HepG2 (cell line): ENCODE results near the gene METTL26. TPM values are rescaled to one million over a fixed set of nuclear protein-coding genes. Genes with fewer than 3 reads are reported as not detected.
A peak's percentile ranks its signal among the peaks of the same experiment; 100 is the strongest.

Experiments used
- ETV6 ChIP-seq: sonication (generic); formaldehyde crosslinking; conservative IDR thresholded peaks from 2 replicates; pipeline ENCODE4 v1.4.0; 2020; ENCODE audit warnings: missing genetic modification reagents
- FOSL1 ChIP-seq: sonication (generic); formaldehyde crosslinking; IDR thresholded peaks from 2 replicates; pipeline ENCODE4 v1.9.0; 2021; ENCODE audit warnings: missing genetic modification reagents, borderline replicate concordance
- GATAD1 ChIP-seq: IDR thresholded peaks from 2 replicates; pipeline ENCODE4 v1.6.1; 2016; ENCODE audit warnings: missing genetic modification reagents, missing compliant biosample characterization
- HES4 ChIP-seq: sonication (generic); formaldehyde crosslinking; IDR thresholded peaks from 2 replicates; pipeline ENCODE4 v1.9.0; 2021; ENCODE audit warnings: mild to moderate bottlenecking, missing genetic modification reagents, borderline replicate concordance
- HOXA9 ChIP-seq: sonication (generic); formaldehyde crosslinking; IDR thresholded peaks from 2 replicates; pipeline ENCODE4 v1.8.1; 2022; ENCODE audit warnings: missing genetic modification reagents, mild to moderate bottlenecking, moderate library complexity, borderline replicate concordance
- JARID2 ChIP-seq: sonication (generic); formaldehyde crosslinking; IDR thresholded peaks from 2 replicates; pipeline ENCODE4 v1.8.1; 2023; ENCODE audit warnings: missing genetic modification reagents, inconsistent platforms; ENCODE audit not compliant: insufficient replicate concordance
- KLF16 ChIP-seq, 2 experiments: sonication (generic) in 1 of 2; formaldehyde crosslinking in 1 of 2; IDR thresholded peaks; 2 replicates each; pipeline versions ENCODE4 v1.6.1 to v1.8.0; 2016 to 2023; ENCODE audit warnings: missing genetic modification reagents in 2 of 2, missing compliant biosample characterization in 1 of 2
- NAIF1 ChIP-seq: sonication (generic); formaldehyde crosslinking; IDR thresholded peaks from 2 replicates; pipeline ENCODE4 v1.5.0; 2020; ENCODE audit warnings: mild to moderate bottlenecking, missing genetic modification reagents, borderline replicate concordance
- NCOA5 ChIP-seq: sonication (generic); formaldehyde crosslinking; IDR thresholded peaks from 2 replicates; pipeline ENCODE4 v1.4.0; 2020; ENCODE audit warnings: missing genetic modification reagents
- PAX8 ChIP-seq: sonication (generic); formaldehyde crosslinking; IDR thresholded peaks from 2 replicates; pipeline ENCODE4 v1.8.0; 2022; ENCODE audit warnings: mild to moderate bottlenecking, missing genetic modification reagents, borderline replicate concordance
- PHB2 ChIP-seq: fragments of 450-650 bp; IDR thresholded peaks from 2 replicates; pipeline ENCODE4 v1.6.1; 2018; ENCODE audit not compliant: partially characterized antibody
- RXRA ChIP-seq: sonication (generic); formaldehyde crosslinking; IDR thresholded peaks from 2 replicates; pipeline ENCODE4 v1.5.1; 2020; ENCODE audit warnings: missing genetic modification reagents
- SOX6 ChIP-seq, 2 experiments: fragments of 450-650 bp in 1 of 2; sonication (generic) in 1 of 2; formaldehyde crosslinking in 1 of 2; IDR thresholded peaks; 2 replicates each; pipeline versions ENCODE4 v1.4.0 to v1.6.1; 2017 to 2020; ENCODE audit warnings: antibody characterized with exemption in 1 of 2, mild to moderate bottlenecking in 1 of 2, missing genetic modification reagents in 1 of 2
- SP1 ChIP-seq, 2 experiments: fragments of 450-650 bp in 1 of 2; sonication (generic) in 1 of 2; formaldehyde crosslinking in 1 of 2; IDR thresholded peaks; 2 replicates each; pipeline versions ENCODE4 v1.4.0 to v1.6.1; 2016 to 2020; ENCODE audit warnings: missing genetic modification reagents in 1 of 2
- TARDBP ChIP-seq: sonication (generic); formaldehyde crosslinking; IDR thresholded peaks from 2 replicates; pipeline ENCODE4 v1.8.0; 2022; ENCODE audit warnings: mild to moderate bottlenecking, missing genetic modification reagents
- TP53 ChIP-seq: sonication (generic); formaldehyde crosslinking; conservative IDR thresholded peaks from 2 replicates; pipeline ENCODE4 v1.4.0; 2020; ENCODE audit warnings: missing genetic modification reagents
- ZC3H4 ChIP-seq: sonication (generic); formaldehyde crosslinking; IDR thresholded peaks from 2 replicates; pipeline ENCODE4 v1.4.0; 2020; ENCODE audit warnings: missing genetic modification reagents, borderline replicate concordance
- ZFP36L1 ChIP-seq: sonication (generic); formaldehyde crosslinking; IDR thresholded peaks from 2 replicates; pipeline ENCODE4 v1.8.0; 2022; ENCODE audit warnings: mild to moderate bottlenecking, missing genetic modification reagents, moderate library complexity
- ZFP62 ChIP-seq: sonication (generic); formaldehyde crosslinking; IDR thresholded peaks from 2 replicates; pipeline ENCODE4 v1.4.0; 2020; ENCODE audit warnings: missing genetic modification reagents
- ZNF570 ChIP-seq: sonication (generic); formaldehyde crosslinking; IDR thresholded peaks from 2 replicates; pipeline ENCODE4 v1.4.0; 2020; ENCODE audit warnings: mild to moderate bottlenecking, missing genetic modification reagents, borderline replicate concordance
- ZNF644 ChIP-seq: IDR thresholded peaks from 2 replicates; pipeline ENCODE4 v1.6.1; 2016; ENCODE audit warnings: low read depth
- ZNF703 ChIP-seq: sonication (generic); formaldehyde crosslinking; IDR thresholded peaks from 2 replicates; pipeline ENCODE4 v1.5.1; 2020; ENCODE audit warnings: missing genetic modification reagents, mild to moderate bottlenecking, moderate library complexity, borderline replicate concordance
- ZNF766 ChIP-seq: sonication (generic); formaldehyde crosslinking; IDR thresholded peaks from 2 replicates; pipeline ENCODE4 v1.5.0; 2020; ENCODE audit warnings: missing genetic modification reagents, borderline replicate concordance
- ZNF850 ChIP-seq: sonication (generic); formaldehyde crosslinking; conservative IDR thresholded peaks from 2 replicates; pipeline ENCODE4 v1.9.0; 2021; ENCODE audit warnings: mild to moderate bottlenecking, missing genetic modification reagents
- polyA plus RNA-seq, 8 experiments: library from polyadenylated mRNA; depleted of rRNA in 3 of 8; stranded (reverse) in 7 of 8; unstranded in 1 of 8; fragments of >200 nt; fragmentation: Illumina TruSeq in 4 of 8; extraction: Trizol in 4 of 8; gene quantifications; 2 replicates each; pipeline versions ENCODE4 v1.2.1 to v1.2.3, GENCODE V29; 2011 to 2016; ENCODE audit warnings: low read depth in 4 of 8, missing spikeins in 1 of 8, mixed read lengths in 1 of 8; ENCODE audit not compliant: insufficient read depth in 1 of 8
- total RNA-seq, 5 experiments: library from RNA; depleted of rRNA; stranded (reverse); fragments of >200 nt; fragmentation: Illumina TruSeq; extraction: Trizol; gene quantifications; 2 replicates each; pipeline ENCODE4 v1.2.3, GENCODE V29; 2016; ENCODE audit warnings: low read depth in 1 of 5
- TF ChIP-seq, protein P1 (sequence below): IDR thresholded peaks from 2 replicates; pipeline ENCODE4 v1.6.1; 2016; ENCODE audit warnings: low read depth
- TF ChIP-seq, protein P2 (sequence below): IDR thresholded peaks from 2 replicates; pipeline ENCODE4 v1.6.1; 2016; ENCODE audit warnings: control low read depth
- TF ChIP-seq, protein P3 (sequence below): IDR thresholded peaks from 2 replicates; pipeline ENCODE4 v1.6.1; 2016; ENCODE audit warnings: mild to moderate bottlenecking

The METTL26 gene
- total and polyA plus RNA-seq, 2 of the 13 experiments (the other 11 are each of a cell fraction or from before 2014, with no cell fraction given): 65.5 to 70.1 TPM

DNA sequence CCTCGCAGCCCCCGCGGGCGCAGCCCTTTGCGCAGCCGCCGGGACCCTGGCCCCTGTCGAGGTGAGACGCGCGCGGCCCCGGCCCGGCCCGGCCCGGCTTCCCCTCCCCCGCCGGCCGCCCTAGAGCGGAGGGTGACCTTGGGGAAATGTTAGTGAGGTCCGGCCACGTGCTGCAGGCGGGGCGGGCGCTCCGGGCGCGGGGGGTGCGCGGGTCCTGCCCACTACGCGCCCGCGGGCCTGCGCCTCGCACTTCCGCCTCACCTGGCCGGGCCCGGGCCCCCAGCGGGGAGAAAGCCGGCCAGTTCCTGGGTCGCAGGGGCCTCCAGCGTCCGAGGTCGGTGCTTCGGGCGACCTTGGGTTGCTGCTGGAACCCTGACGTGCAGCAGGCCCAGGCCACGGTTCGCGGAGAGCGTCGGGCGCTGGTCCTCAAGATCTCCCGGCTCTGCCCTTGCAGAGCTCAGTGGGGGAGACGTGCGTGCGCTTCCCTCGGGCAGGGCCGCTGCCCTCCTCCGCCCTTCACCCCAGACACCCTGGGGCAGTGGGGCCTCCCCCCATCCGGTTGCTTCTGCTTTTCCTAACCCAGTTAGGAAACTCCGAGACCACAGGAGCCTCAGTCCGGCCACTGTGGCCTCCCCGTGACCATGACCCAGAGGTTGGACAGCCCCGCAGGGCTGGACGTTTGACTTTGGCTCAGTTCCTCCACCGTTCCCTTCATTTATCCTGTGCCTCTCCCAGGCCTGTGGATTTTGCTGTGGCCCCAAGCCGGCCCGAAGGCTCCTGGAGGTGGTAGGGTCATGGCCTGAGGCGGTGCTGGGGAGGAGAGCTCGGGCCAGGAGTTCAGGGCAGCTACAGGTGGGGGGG, 6.3 kb upstream of the METTL26 start (continued):
- TF ChIP-seq ZFP62 (CRISPR knock-in tag) (no peak), PAX8 (CRISPR knock-in tag) (no peak), FOSL1 (CRISPR knock-in tag) (no peak), KLF16 (CRISPR knock-in tag; IDR thresholded peaks at IDR 0.05) (peak in 1 of 2 experiments; percentile 13; a peak in 1 of 4 replicates), ZNF703 (CRISPR knock-in tag) (peak; percentile 55; the same call in 1 of the 2 replicates), HES4 (CRISPR knock-in tag) (peak; percentile 88; the same call in 1 of the 2 replicates), ZFP36L1 (CRISPR knock-in tag) (no peak), ZNF850 (CRISPR knock-in tag) (no peak), SP1 (IDR thresholded peaks at IDR 0.05) (no peak), SP1 (CRISPR knock-in tag; IDR thresholded peaks at IDR 0.05) (no peak), GATAD1 (CRISPR knock-in tag) (0 out of 2 replicates have a peak, but pooled peaks have one; percentile 12), RXRA (CRISPR knock-in tag) (peak; percentile 80), ZNF570 (CRISPR knock-in tag) (no peak), TARDBP (CRISPR knock-in tag) (peak; percentile 55; the same call in 1 of the 2 replicates), PHB2 (no peak), TP53 (CRISPR knock-in tag) (no peak), ETV6 (0 out of 2 replicates have a peak, but pooled peaks have one; percentile 44), JARID2 (no peak), ZNF766 (0 out of 2 replicates have a peak, but pooled peaks have one; percentile 50), ZC3H4 (no peak), SOX6 (IDR thresholded peaks at IDR 0.05) (no peak), SOX6 (CRISPR knock-in tag; IDR thresholded peaks at IDR 0.05) (peak; percentile 37; the same call in 1 of the 2 replicates), NCOA5 (CRISPR knock-in tag) (no peak), NAIF1 (CRISPR knock-in tag) (no peak), ZNF644 (CRISPR knock-in tag) (no peak), HOXA9 (CRISPR knock-in tag) (no peak; the same call in 1 of the 2 replicates)
- TF ChIP-seq, protein P1, sequence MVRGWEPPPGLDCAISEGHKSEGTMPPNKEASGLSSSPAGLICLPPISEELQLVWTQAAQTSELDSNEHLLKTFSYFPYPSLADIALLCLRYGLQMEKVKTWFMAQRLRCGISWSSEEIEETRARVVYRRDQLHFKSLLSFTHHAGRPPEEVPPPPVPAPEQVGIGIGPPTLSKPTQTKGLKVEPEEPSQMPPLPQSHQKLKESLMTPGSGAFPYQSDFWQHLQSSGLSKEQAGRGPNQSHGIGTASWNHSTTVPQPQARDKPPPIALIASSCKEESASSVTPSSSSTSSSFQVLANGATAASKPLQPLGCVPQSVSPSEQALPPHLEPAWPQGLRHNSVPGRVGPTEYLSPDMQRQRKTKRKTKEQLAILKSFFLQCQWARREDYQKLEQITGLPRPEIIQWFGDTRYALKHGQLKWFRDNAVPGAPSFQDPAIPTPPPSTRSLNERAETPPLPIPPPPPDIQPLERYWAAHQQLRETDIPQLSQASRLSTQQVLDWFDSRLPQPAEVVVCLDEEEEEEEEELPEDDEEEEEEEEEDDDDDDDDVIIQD (CRISPR knock-in tag): no peak
- TF ChIP-seq, protein P2, sequence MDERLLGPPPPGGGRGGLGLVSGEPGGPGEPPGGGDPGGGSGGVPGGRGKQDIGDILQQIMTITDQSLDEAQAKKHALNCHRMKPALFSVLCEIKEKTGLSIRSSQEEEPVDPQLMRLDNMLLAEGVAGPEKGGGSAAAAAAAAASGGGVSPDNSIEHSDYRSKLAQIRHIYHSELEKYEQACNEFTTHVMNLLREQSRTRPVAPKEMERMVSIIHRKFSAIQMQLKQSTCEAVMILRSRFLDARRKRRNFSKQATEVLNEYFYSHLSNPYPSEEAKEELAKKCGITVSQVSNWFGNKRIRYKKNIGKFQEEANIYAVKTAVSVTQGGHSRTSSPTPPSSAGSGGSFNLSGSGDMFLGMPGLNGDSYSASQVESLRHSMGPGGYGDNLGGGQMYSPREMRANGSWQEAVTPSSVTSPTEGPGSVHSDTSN (CRISPR knock-in tag): no peak
- TF ChIP-seq, protein P3, sequence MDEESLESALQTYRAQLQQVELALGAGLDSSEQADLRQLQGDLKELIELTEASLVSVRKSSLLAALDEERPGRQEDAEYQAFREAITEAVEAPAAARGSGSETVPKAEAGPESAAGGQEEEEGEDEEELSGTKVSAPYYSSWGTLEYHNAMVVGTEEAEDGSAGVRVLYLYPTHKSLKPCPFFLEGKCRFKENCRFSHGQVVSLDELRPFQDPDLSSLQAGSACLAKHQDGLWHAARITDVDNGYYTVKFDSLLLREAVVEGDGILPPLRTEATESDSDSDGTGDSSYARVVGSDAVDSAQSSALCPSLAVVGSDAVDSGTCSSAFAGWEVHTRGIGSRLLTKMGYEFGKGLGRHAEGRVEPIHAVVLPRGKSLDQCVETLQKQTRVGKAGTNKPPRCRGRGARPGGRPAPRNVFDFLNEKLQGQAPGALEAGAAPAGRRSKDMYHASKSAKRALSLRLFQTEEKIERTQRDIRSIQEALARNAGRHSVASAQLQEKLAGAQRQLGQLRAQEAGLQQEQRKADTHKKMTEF (CRISPR knock-in tag): no peak
